ENCODE measurements around the gene ARMC2. TPM values are rescaled to one million over a fixed set of nuclear protein-coding genes. Genes with fewer than 3 reads are reported as not detected.

The ARMC2 gene
- total and polyA plus RNA-seq, 2 experiments from 2014 or later = 2.7 to 4.4 TPM

GRCh38 chr6:108983151-108983550 lies 134.9 kb downstream of the ARMC2 start (continued):
- TF ChIP-seq ZNF462 (CRISPR knock-in tag; IDR thresholded peaks at IDR 0.05) (no peak), STAT1 (IDR thresholded peaks at IDR 0.05; ENCODE audit: unreplicated experiment) (no peak)

- H3K27ac ChIP-seq (ENCODE audit: low read depth) = no peak overlapping the region
- no peak overlapping the region for H2AFZ ChIP-seq
- Mint-ChIP-seq H3K4me1 (no peaks in the 10 kb centered on the region), H3K36me3 (ENCODE audit: low read depth) (peaks cover 11% of the 10 kb centered on the region; the same call in 2 of the 3 replicates), H3K9me3 (peaks cover 3% of the 10 kb centered on the region; the same call in 2 of the 3 replicates), H3K27me3 (ENCODE audit: insufficient read depth, low read depth, poor library complexity) (no peaks in the 10 kb centered on the region), H3K4me3 (no peak overlapping the region), H3K27ac (no peak overlapping the region)
- H4K20me1 ChIP-seq (replicated peaks; ENCODE audit: insufficient read depth) = no peaks in the 10 kb centered on the region
- H3K36me3 ChIP-seq (ENCODE audit: insufficient read depth) = 0 out of 2 replicates have a peak, but pooled peaks cover 7% of the 10 kb centered on the region
- H3K79me2 ChIP-seq (replicated peaks; ENCODE audit: insufficient read depth) = no peaks in the 10 kb centered on the region
- peaks cover 13% of the 10 kb centered on the region; the same call in 1 of the 2 replicates for H3K9me2 ChIP-seq (ENCODE audit: insufficient read depth)
- H3F3A ChIP-seq (replicated peaks; ENCODE audit: low read depth) = no peaks in the 10 kb centered on the region
- H3K4me3 ChIP-seq = no peak overlapping the region
- H3K27me3 ChIP-seq (ENCODE audit: insufficient read depth) = no peaks in the 10 kb centered on the region
- no peaks in the 10 kb centered on the region for H3K4me1 ChIP-seq (ENCODE audit: insufficient read depth)
- DNase-seq (ENCODE audit: low spot score) = no peak
- no peak for ATAC-seq
- no peak overlapping the region for H3K4me2 ChIP-seq
- TF ChIP-seq EZH2 (IDR thresholded peaks at IDR 0.05; ENCODE audit: low read depth, unreplicated experiment) = no peak
- TF ChIP-seq ETS1 (IDR thresholded peaks at IDR 0.05) = no peak
- TF ChIP-seq EZH2phosphoT487 (IDR thresholded peaks at IDR 0.05; ENCODE audit: unreplicated experiment) = no peak
- TF ChIP-seq ZNF114 (CRISPR knock-in tag; IDR thresholded peaks at IDR 0.05) = no peak
- no peak for TF ChIP-seq POLR2AphosphoS5 (IDR thresholded peaks at IDR 0.05; ENCODE audit: low read depth)
- TF ChIP-seq ZNF462 (CRISPR knock-in tag; IDR thresholded peaks at IDR 0.05) = no peak
- TF ChIP-seq STAT1 (IDR thresholded peaks at IDR 0.05; ENCODE audit: unreplicated experiment) = no peak
- TF ChIP-seq ZNF331 (CRISPR knock-in tag; IDR thresholded peaks at IDR 0.05; ENCODE audit: low read depth) = no peak
- TF ChIP-seq NANOG (IDR thresholded peaks at IDR 0.05; ENCODE audit: borderline replicate concordance) = no peak
Observed at GRCh38 chr6:108985301-108985700, 137.1 kb downstream of the ARMC2 start.

Data from GM23338 (cell line).